HepG2 (cell line): Measurements from ENCODE around the gene FBLN5. TPM values are rescaled to one million over a fixed set of nuclear protein-coding genes. Genes with fewer than 3 reads are reported as not detected.
A peak's percentile ranks its signal among the peaks of the same experiment; 100 is the strongest.

Source experiments
- CEBPZ ChIP-seq: IDR thresholded peaks from 2 replicates; pipeline ENCODE4 v1.6.1; 2012; ENCODE audit warnings: low read length, improper control_type of control experiment
- IKZF4 ChIP-seq: sonication (generic); formaldehyde crosslinking; IDR thresholded peaks from 2 replicates; pipeline ENCODE4 v1.5.1; 2020; ENCODE audit warnings: borderline replicate concordance, mild to moderate bottlenecking, low read depth, missing genetic modification reagents; ENCODE audit errors: not compliant biosample characterization
- POGZ ChIP-seq: sonication (generic); formaldehyde crosslinking; IDR thresholded peaks from 2 replicates; pipeline ENCODE4 v1.4.0; 2020; ENCODE audit warnings: mild to moderate bottlenecking, missing genetic modification reagents
- SMARCE1 ChIP-seq: fragments of 450-650 bp; IDR thresholded peaks from 2 replicates; pipeline ENCODE4 v1.6.1; 2017; ENCODE audit warnings: borderline replicate concordance
- SP2 ChIP-seq: sonication (generic); formaldehyde crosslinking; IDR thresholded peaks from 2 replicates; pipeline ENCODE4 v1.5.1; 2020; ENCODE audit warnings: mild to moderate bottlenecking, missing genetic modification reagents
- SRSF4 ChIP-seq: fragments of 200-400 bp; formaldehyde crosslinking; IDR thresholded peaks from one replicate; pipeline ENCODE4 v1.6.1; 2018; ENCODE audit warnings: mild to moderate bottlenecking, low read depth, low read length, moderate library complexity; ENCODE audit not compliant: poor library complexity, severe bottlenecking
- TOPORS ChIP-seq: sonication (generic); formaldehyde crosslinking; IDR thresholded peaks from 2 replicates; pipeline ENCODE4 v1.8.0; 2023; ENCODE audit warnings: mild to moderate bottlenecking, missing genetic modification reagents
- ZBTB46 ChIP-seq: sonication (generic); formaldehyde crosslinking; IDR thresholded peaks from 2 replicates; pipeline ENCODE4 v1.4.0; 2020; ENCODE audit warnings: mild to moderate bottlenecking, missing genetic modification reagents, borderline replicate concordance
- ZNF280B ChIP-seq: sonication (generic); formaldehyde crosslinking; IDR thresholded peaks from 2 replicates; pipeline ENCODE4 v1.5.0; 2020; ENCODE audit warnings: missing genetic modification reagents, mild to moderate bottlenecking, borderline replicate concordance
- ZNF30 ChIP-seq: sonication (generic); formaldehyde crosslinking; IDR thresholded peaks from 2 replicates; pipeline ENCODE4 v1.5.0; 2020; ENCODE audit warnings: mild to moderate bottlenecking, missing genetic modification reagents
- ZNF441 ChIP-seq: sonication (generic); formaldehyde crosslinking; IDR thresholded peaks from 2 replicates; pipeline ENCODE4 v1.7.0; 2021; ENCODE audit warnings: missing genetic modification reagents, borderline replicate concordance
- polyA plus RNA-seq, 8 experiments: library from polyadenylated mRNA; depleted of rRNA in 3 of 8; stranded (reverse) in 7 of 8; unstranded in 1 of 8; fragments of >200 nt; fragmentation: Illumina TruSeq in 4 of 8; extraction: Trizol in 4 of 8; gene quantifications; 2 replicates each; pipeline versions ENCODE4 v1.2.1 to v1.2.3, GENCODE V29; 2011 to 2016; ENCODE audit warnings: low read depth in 4 of 8, missing spikeins in 1 of 8, mixed read lengths in 1 of 8; ENCODE audit not compliant: insufficient read depth in 1 of 8
- total RNA-seq, 5 experiments: library from RNA; depleted of rRNA; stranded (reverse); fragments of >200 nt; fragmentation: Illumina TruSeq; extraction: Trizol; gene quantifications; 2 replicates each; pipeline ENCODE4 v1.2.3, GENCODE V29; 2016; ENCODE audit warnings: low read depth in 1 of 5
- TF ChIP-seq, protein P1 (sequence below): sonication (generic); formaldehyde crosslinking; IDR thresholded peaks from 2 replicates; pipeline ENCODE4 v1.5.1; 2020; ENCODE audit warnings: mild to moderate bottlenecking, missing genetic modification reagents, borderline replicate concordance

The FBLN5 gene
- total and polyA plus RNA-seq, 2 of the 13 experiments (the other 11 are each of a cell fraction or from before 2014, with no cell fraction given): 0.38 to 0.77 TPM

- TF ChIP-seq ZNF30 (CRISPR knock-in tag) (no peak), SMARCE1 (no peak), POGZ (CRISPR knock-in tag) (peak; percentile 95), TOPORS (CRISPR knock-in tag) (no peak), ZNF441 (CRISPR knock-in tag) (no peak), CEBPZ (no peak), SRSF4 (no peak), ZBTB46 (CRISPR knock-in tag) (no peak), IKZF4 (CRISPR knock-in tag) (no peak), SP2 (CRISPR knock-in tag) (no peak), ZNF280B (peak; percentile 42; the same call in 1 of the 2 replicates)
- TF ChIP-seq, protein P1, sequence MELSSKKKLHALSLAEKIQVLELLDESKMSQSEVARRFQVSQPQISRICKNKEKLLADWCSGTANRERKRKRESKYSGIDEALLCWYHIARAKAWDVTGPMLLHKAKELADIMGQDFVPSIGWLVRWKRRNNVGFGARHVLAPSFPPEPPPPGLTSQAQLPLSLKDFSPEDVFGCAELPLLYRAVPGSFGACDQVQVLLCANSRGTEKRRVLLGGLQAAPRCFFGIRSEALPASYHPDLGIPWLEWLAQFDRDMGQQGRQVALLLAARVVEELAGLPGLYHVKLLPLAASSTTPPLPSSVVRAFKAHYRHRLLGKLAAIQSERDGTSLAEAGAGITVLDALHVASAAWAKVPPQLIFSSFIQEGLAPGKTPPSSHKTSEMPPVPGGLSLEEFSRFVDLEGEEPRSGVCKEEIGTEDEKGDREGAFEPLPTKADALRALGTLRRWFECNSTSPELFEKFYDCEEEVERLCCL (CRISPR knock-in tag): no peak
Observed at GRCh38 chr14:91957876-91958313, 10.4 kb upstream of the FBLN5 start (continued).
